Fibroblast of villous mesenchyme (primary cell): ENCODE measurements around the gene RPAIN. TPM values are rescaled to one million over a fixed set of nuclear protein-coding genes. Genes with fewer than 3 reads are reported as not detected.
A peak's percentile ranks its signal among the peaks of the same experiment; 100 is the strongest.

Experiments
- DNase-seq: peaks from one replicate; pipeline ENCODE4 v3.0.0-alpha.2; 2010; ENCODE audit warnings: low read depth
- H3K4me3 ChIP-seq: 2 replicates; pipeline ENCODE4 v1.5.1; 2011; ENCODE audit warnings: low read depth, mild to moderate bottlenecking, low read length
- total RNA-seq: library from RNA; depleted of rRNA; stranded (reverse); fragments of >200 nt; gene quantifications from 2 replicates; pipeline ENCODE4 v1.2.3, GENCODE V29; 2012
- TF ChIP-seq, protein P1 (sequence below): IDR thresholded peaks from 2 replicates; pipeline ENCODE4 v1.5.1; 2012; ENCODE audit warnings: low read depth, mild to moderate bottlenecking, low read length; ENCODE audit not compliant: insufficient read depth

RPAIN gene, protein sequence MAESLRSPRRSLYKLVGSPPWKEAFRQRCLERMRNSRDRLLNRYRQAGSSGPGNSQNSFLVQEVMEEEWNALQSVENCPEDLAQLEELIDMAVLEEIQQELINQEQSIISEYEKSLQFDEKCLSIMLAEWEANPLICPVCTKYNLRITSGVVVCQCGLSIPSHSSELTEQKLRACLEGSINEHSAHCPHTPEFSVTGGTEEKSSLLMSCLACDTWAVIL
- 35.0 and 39.6 TPM in 2 replicates for total RNA-seq

DNA sequence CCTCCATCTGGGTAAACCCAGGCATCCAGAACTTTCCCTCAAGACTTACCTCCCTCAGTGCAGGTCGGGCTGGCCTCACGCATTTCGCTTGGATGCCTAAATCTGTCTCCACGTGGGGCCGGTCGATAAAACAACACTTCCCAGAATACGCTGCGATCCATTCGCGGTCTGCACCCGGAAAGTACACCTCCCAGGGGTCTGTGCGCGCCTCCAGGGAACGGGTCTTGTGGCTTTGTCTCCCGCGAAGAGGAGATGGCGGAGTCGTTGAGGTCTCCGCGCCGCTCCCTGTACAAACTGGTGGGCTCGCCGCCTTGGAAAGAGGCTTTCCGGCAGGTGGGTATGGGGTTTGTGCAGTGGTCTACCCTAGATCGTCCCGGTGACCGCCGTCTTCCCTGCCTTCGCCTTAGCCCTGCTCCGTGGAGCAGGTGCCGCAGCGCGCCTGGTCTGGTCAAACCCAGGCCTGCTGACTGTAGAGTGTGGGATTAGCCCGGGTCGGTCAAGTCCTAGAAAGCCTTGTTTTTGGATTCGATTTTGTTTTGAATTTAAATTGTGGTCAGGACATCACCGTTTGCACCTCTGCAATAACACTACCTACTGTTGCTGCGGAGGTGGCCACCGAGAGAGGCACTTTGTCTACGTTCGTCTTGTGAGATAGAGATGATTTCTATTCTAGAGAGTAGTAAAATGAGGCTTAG, at the start of gene RPAIN:
TSS of gene RPAIN (plus strand) at position 224 of the 695 bp plus-strand sequence. CDS start at position 253, 29 bp downstream.
- H3K4me3 ChIP-seq, result peak within 1 kb of the TSS; percentile 85
- TF ChIP-seq, protein P1, sequence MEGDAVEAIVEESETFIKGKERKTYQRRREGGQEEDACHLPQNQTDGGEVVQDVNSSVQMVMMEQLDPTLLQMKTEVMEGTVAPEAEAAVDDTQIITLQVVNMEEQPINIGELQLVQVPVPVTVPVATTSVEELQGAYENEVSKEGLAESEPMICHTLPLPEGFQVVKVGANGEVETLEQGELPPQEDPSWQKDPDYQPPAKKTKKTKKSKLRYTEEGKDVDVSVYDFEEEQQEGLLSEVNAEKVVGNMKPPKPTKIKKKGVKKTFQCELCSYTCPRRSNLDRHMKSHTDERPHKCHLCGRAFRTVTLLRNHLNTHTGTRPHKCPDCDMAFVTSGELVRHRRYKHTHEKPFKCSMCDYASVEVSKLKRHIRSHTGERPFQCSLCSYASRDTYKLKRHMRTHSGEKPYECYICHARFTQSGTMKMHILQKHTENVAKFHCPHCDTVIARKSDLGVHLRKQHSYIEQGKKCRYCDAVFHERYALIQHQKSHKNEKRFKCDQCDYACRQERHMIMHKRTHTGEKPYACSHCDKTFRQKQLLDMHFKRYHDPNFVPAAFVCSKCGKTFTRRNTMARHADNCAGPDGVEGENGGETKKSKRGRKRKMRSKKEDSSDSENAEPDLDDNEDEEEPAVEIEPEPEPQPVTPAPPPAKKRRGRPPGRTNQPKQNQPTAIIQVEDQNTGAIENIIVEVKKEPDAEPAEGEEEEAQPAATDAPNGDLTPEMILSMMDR, result no peak
- no peak for DNase-seq

DNA sequence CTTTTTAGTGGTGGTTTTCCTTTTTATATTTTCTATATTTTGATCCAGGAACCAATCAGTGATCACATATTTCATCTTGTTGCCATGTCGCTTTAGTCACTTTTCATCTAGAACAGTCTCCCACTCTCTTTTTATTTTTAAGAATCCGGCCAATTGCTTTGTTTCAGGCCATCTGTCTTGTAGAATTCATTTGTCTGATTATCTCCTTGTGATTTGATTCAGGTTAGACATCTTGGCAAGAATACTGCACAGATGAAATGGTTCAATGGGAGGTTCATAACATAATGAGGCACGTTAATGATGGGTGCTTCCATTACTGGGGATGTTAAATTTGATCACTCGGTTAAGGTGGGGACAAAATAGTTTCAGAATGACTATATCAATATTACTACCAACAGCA, 49.6 kb upstream of the RPAIN start:
- no peak for DNase-seq
- H3K4me3 ChIP-seq, result no peak overlapping the region
- TF ChIP-seq, protein P1, result no peak

DNA sequence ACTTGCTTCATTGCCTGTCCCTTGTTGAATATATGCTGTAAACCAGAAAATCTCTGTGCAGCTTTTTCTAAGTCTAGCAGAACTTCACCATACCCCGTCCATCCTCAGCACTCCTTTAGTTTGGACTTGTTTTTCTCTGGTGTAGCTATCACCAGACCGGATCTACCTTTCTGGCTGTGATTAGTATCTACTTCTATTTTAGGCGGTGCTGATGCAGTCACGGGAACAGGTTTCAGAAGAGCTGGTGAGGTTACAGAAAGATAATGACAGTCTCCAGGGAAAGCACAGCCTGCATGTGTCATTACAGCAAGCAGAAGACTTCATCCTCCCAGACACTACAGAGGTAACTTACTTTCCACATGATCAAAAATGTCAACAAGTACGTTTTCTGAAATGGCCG, 46.9 kb upstream of the RPAIN start:
- H3K4me3 ChIP-seq, result no peak overlapping the region
- DNase-seq, result no peak
- TF ChIP-seq, protein P1, result no peak

DNA sequence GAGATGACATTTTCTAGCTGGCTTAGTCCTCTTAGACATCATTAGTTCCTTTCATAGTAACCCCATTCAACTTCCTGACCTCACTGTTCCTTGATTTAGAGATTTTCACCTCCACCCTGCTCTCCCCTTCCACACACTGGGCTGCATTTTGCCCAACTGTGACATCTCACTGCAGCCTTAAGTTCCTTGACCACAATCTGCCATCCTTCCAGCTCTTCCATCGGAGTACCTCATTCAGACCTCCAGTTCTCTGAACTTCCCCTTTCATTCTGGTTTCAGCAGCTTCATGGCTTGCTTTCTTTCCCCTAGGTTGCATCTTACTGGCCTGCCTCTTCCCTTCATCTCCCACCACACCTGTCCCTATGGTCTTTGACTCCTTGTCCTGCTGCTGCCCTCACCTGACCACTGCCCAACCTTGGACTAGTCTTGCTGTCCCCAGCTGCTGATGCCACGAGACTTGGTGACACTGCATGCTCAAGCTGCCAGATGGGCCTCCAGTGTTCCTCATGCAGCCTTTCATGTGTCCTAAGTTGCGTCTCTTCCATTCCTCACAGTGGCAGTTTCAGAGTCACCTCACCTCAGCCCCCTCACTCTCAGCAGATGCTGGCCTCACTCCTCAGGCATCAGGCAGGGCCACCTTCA, 41.3 kb upstream of the RPAIN start:
- TF ChIP-seq, protein P1, result no peak
- no peak for DNase-seq
- H3K4me3 ChIP-seq, result no peak overlapping the region

DNA sequence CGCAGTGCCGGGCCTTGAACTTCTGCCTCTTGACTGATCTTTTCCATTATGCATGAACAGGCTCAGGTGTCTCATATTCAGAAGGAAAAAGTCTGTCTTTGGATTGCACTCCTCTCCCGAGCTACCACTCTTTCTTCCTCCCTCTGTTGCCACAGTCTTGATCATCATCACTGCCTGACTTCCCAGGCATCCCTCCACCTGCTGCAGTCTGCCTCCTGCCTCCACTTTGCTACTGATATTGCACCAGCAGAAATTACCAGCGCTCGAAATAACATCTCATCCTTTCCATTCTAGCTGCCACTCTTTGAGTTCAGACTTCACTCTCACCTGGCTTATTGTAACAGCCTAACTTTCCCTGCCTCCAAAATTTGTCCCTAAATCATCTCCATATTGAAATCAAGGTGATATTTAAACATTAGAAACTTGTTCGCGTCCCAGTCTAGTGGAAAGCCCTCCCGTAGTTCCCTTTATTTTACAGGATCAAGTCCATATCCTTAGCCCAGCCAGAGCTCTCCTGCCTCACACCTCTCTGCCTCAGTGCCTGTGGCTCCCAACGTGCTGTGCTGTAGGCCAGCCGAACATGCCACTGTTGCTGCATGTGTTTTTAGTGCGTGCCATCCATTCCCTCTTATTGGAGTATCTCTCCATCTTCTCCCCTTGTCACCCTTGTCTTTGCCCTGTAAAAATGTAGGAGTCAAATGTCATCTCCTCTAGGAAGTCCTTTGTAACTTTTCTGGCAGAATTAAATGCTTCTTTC, 40.5 kb upstream of the RPAIN start:
- H3K4me3 ChIP-seq, result no peak overlapping the region
- no peak for DNase-seq
- TF ChIP-seq, protein P1, result no peak

DNA sequence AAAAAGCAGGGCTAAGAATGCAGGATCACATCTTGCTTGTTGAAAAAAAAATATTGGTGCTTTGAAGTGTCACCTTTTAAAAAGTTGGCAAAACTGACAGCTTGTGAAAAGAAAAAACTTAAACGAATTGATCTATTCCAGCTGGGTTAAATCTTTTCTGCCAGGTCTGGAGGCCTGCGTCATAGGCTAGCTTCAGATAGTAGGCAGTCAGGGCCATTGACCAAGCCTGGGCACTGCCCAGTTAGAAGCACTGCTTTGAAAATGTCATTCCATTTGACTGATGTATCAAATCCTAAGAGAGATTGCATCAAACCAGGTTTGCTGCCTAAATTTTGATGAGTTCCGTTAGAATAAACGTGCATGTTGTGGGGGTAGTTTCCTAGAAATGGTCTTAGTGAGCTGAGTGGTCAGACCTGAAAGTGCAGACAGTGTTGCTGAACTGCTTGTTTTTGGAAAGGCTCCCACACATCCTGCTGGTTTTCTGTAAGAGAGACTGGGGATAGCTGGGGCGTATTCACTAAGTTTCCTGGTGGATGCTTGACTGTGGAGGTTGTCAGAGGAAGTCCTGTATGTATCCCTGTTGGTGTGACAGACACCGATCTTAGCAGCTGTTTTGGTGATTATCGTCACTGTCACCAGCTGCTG, 39.4 kb upstream of the RPAIN start:
- DNase-seq, result no peak
- no peak overlapping the region for H3K4me3 ChIP-seq
- TF ChIP-seq, protein P1, result no peak
